Glomerular endothelial cell (primary cell): ENCODE measurements around the gene QDPR. TPM values are rescaled to one million over a fixed set of nuclear protein-coding genes. Genes with fewer than 3 reads are reported as not detected.

Experiments
- DNase-seq: peaks from one replicate; pipeline ENCODE4 v3.0.0-alpha.2; 2011; ENCODE audit warnings: low read depth, low spot score; ENCODE audit errors: extremely low read depth
- total RNA-seq: library from RNA; depleted of rRNA; stranded (reverse); fragments of >200 nt; gene quantifications from 2 replicates; pipeline ENCODE4 v1.2.3, GENCODE V29; 2015

The QDPR gene
- total RNA-seq, 1 donor from 2014 or later: 23.7 TPM

GRCh38 chr4:17528551-17529165 lies 16.8 kb upstream of the QDPR start:
- no peak for DNase-seq

- no peak for DNase-seq
Observed at GRCh38 chr4:17526695-17527477, 15.0 kb upstream of the QDPR start.

- no peak for DNase-seq
Observed at GRCh38 chr4:17523662-17524061, 11.8 kb upstream of the QDPR start.

GRCh38 chr4:17521595-17521994 lies 9.7 kb upstream of the QDPR start:
- no peak for DNase-seq

- DNase-seq: no peak
Observed at GRCh38 chr4:17517664-17518063, 5.8 kb upstream of the QDPR start.

- DNase-seq: no peak
Observed at GRCh38 chr4:17516980-17517379, 5.1 kb upstream of the QDPR start.

GRCh38 chr4:17515445-17516407 lies 3.8 kb upstream of the QDPR start:
- DNase-seq: no peak

GRCh38 chr4:17514865-17515264 lies 3.0 kb upstream of the QDPR start, which contains the start of gene CLRN2:
Gene CLRN2 (plus strand): TSS chr4:17515165. CDS start chr4:17515267, 102 bp downstream.
- no peak for DNase-seq

GRCh38 chr4:17512973-17513665 lies 1.2 kb upstream of the QDPR start:
- no peak for DNase-seq

GRCh38 chr4:17511509-17511949 lies 361 bp downstream of the QDPR start:
- DNase-seq: no peak

- DNase-seq: no peak
Observed at GRCh38 chr4:17511051-17511450, 839 bp downstream of the QDPR start.

- no peak for DNase-seq
Observed at GRCh38 chr4:17510582-17510981, 1.3 kb downstream of the QDPR start.

GRCh38 chr4:17504081-17504480 lies 7.8 kb downstream of the QDPR start:
- DNase-seq: no peak

- DNase-seq: no peak
Observed at GRCh38 chr4:17502756-17503155, 9.1 kb downstream of the QDPR start.

- no peak for DNase-seq
Observed at GRCh38 chr4:17500574-17500973, 11.3 kb downstream of the QDPR start.

- DNase-seq: no peak
Observed at GRCh38 chr4:17497890-17498523, 13.9 kb downstream of the QDPR start.

GRCh38 chr4:17494258-17495190 lies 17.4 kb downstream of the QDPR start:
- no peak for DNase-seq

GRCh38 chr4:17493619-17494018 lies 18.3 kb downstream of the QDPR start:
- no peak for DNase-seq

- no peak for DNase-seq
Observed at GRCh38 chr4:17492876-17493275, 19.0 kb downstream of the QDPR start.
